Naive thymus-derived CD4-positive, alpha-beta T cell (primary cell): ENCODE results near the gene HOXB3. TPM values are rescaled to one million over a fixed set of nuclear protein-coding genes. Genes with fewer than 3 reads are reported as not detected.

Experiments used
- ATAC-seq: fragments of 150-1000 bp; cut with Tn5 transposase; 2 replicates; pipeline ENCODE4 v1.10.0; 2021; ENCODE audit warnings: mild to moderate bottlenecking, moderate library complexity
- CTCF ChIA-PET: fragments of 350-600 bp; sonication (Branson Sonifier 250); formaldehyde crosslinking; loops from one replicate; lab custom pipeline; 2021; ENCODE audit warnings: antibody characterized with exemption; lab: Charles Lee
- POLR2A ChIA-PET: fragments of 350-600 bp; sonication (Branson Sonifier 250); formaldehyde crosslinking; loops from one replicate; lab custom pipeline; 2021; ENCODE audit warnings: antibody characterized with exemption, inconsistent platforms; lab: Charles Lee
- DNase-seq, 9 donors: peaks; one replicate each; pipeline versions ENCODE4 v3.0.0 to v3.0.0-alpha.2; 2020 to 2022; ENCODE audit warnings: mixed read lengths in 1 of 9
- H3K27ac ChIP-seq: one replicate; pipeline ENCODE4 v1.7.0; 2013; ENCODE audit warnings: mild to moderate bottlenecking, low read depth, low read length, moderate library complexity
- H3K27me3 ChIP-seq, 2 donors: one replicate each; pipeline ENCODE4 v1.7.0; 2013; ENCODE audit warnings: low read length in 2 of 2, mild to moderate bottlenecking in 2 of 2, moderate library complexity in 2 of 2; ENCODE audit not compliant: control insufficient read depth in 2 of 2, insufficient read depth in 2 of 2
- H3K36me3 ChIP-seq, 3 experiments: 1 replicate in 2 of 3; 2 replicates in 1 of 3; pipeline ENCODE4 v1.7.0; 2013; ENCODE audit warnings: low read length in 3 of 3, mild to moderate bottlenecking in 3 of 3, moderate library complexity in 1 of 3; ENCODE audit not compliant: insufficient read depth in 3 of 3, control insufficient read depth in 2 of 3
- H3K4me1 ChIP-seq, 2 donors: one replicate each; pipeline ENCODE4 v1.7.0; 2013; ENCODE audit warnings: low read length in 2 of 2, mild to moderate bottlenecking in 2 of 2, moderate library complexity in 1 of 2; ENCODE audit not compliant: control insufficient read depth in 2 of 2, insufficient read depth in 2 of 2
- H3K4me3 ChIP-seq: 2 replicates; pipeline ENCODE4 v1.7.0; 2013; ENCODE audit warnings: mild to moderate bottlenecking, low read length
- H3K9me3 ChIP-seq, 3 experiments: 1 replicate in 2 of 3; 2 replicates in 1 of 3; pipeline ENCODE4 v1.7.0; 2013; ENCODE audit warnings: low read length in 3 of 3; ENCODE audit not compliant: control insufficient read depth in 2 of 3
- H3K27ac Mint-ChIP-seq, 9 donors: one replicate each; pipeline ENCODE4 v1.8.0; 2020 to 2022; ENCODE audit warnings: mixed read lengths in 9 of 9, mild to moderate bottlenecking in 8 of 9, moderate library complexity in 5 of 9, inconsistent platforms in 2 of 9
- H3K27me3 Mint-ChIP-seq, 5 donors: one replicate each; pipeline ENCODE4 v1.8.0; 2021 to 2022; ENCODE audit warnings: mixed read lengths in 5 of 5, mild to moderate bottlenecking in 1 of 5
- H3K36me3 Mint-ChIP-seq, 5 donors: one replicate each; pipeline ENCODE4 v1.8.0; 2020 to 2022; ENCODE audit warnings: mixed read lengths in 5 of 5, mild to moderate bottlenecking in 3 of 5, inconsistent platforms in 1 of 5
- H3K4me1 Mint-ChIP-seq, 7 donors: one replicate each; pipeline ENCODE4 v1.8.0; 2020 to 2022; ENCODE audit warnings: mixed read lengths in 7 of 7, mild to moderate bottlenecking in 3 of 7, inconsistent platforms in 1 of 7
- H3K4me3 Mint-ChIP-seq, 10 donors: one replicate each; pipeline ENCODE4 v1.8.0; 2020 to 2022; ENCODE audit warnings: mild to moderate bottlenecking in 10 of 10, mixed read lengths in 10 of 10, moderate library complexity in 6 of 10, inconsistent platforms in 2 of 10
- H3K9me3 Mint-ChIP-seq, 11 donors: one replicate each; pipeline ENCODE4 v1.8.0; 2020 to 2022; ENCODE audit warnings: mixed read lengths in 11 of 11, mild to moderate bottlenecking in 4 of 11, inconsistent platforms in 1 of 11, moderate library complexity in 1 of 11
- intact Hi-C, 2 donors: fragments of 100-400 bp; cut with micrococcal nuclease; formaldehyde crosslinking; loops; one replicate each; pipeline ENCODE4 v1.15.1; 2023
- polyA plus RNA-seq, 2 donors: library from polyadenylated mRNA; unstranded; fragments of 300-500 nt; fragmentation: Illumina TruSeq; gene quantifications; one replicate each; pipeline ENCODE4 v1.2.3, GENCODE V29; 2021
- total RNA-seq, 6 experiments: library from RNA in 5 of 6; stranded (reverse) in 5 of 6; gene quantifications; 1 replicate in 5 of 6; 2 replicates in 1 of 6; pipeline ENCODE4 v1.2.3 and lab custom pipeline; 2021 to 2026

Gene HOXB3
- total and polyA plus RNA-seq, 7 experiments from 2014 or later: 0.11 to 14.6 (median 5.8) TPM; not detected in 1

DNA sequence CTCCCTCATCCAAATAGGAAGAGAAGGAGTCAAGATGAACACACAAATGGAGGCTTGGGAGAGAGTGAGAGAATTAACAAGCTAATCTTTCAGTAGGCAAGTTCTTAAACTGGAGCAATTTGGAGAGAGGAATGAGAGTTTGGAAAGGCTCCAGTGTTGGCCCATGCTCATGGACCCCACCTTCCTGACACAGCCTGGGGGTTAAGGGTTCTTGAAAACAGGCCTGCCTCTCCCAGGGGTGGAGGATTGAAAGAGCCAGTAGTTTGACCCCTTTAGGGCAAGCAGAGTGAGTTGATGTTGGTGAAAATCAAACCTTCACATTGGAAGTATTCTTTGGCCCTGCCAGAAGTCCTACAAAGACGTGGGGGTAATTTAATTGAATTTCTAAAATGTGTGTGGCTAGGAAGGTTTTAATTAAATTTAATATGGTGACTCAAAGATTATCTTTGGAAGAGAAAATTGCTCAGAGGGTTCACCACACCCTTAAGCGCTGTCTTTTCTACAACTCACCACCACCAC lies 5.8 kb downstream of the HOXB3 start:
- no peaks in the 10 kb centered on the region for H3K9me3 ChIP-seq
- ATAC-seq (no peak), DNase-seq (no peak)
- Mint-ChIP-seq H3K36me3 (peaks cover 0 to 16% (median 0%) of the 10 kb centered on the region in 5 donors), H3K27ac (peak overlapping the region in 1 of 9 donors; percentile 32), H3K27me3 (peaks cover 90 to 97% (median 96%) of the 10 kb centered on the region in 5 donors), H3K4me1 (peaks cover 21 to 81% (median 51%) of the 10 kb centered on the region in 7 donors), H3K9me3 (peaks cover 0 to 3% (median 0%) of the 10 kb centered on the region in 11 donors), H3K4me3 (peak overlapping the region in 7 of 10 donors; percentile 16 to 96 (median 84))
- peaks cover 9 to 26% of the 10 kb centered on the region in 2 donors for H3K4me1 ChIP-seq
- H3K4me3 ChIP-seq: no peak overlapping the region
- no peaks in the 10 kb centered on the region for H3K36me3 ChIP-seq
- CTCF ChIA-PET: interaction anchor here (0.6 to 1.5 kb wide), 4 partner anchors 9 to 232 kb away, joined by 3 to 5 read pairs (median 4); partner anchors contain the start of gene HOXB5
- POLR2A ChIA-PET: interaction anchor here (0.9 to 2.6 kb wide), 2 partner anchors 36 to 42 kb away, joined by 4 to 20 read pairs; no protein-coding TSS in a partner anchor
- H3K27me3 ChIP-seq: peaks cover 14 to 54% of the 10 kb centered on the region in 2 donors
- intact Hi-C loops: no loop called here
- no peak overlapping the region for H3K27ac ChIP-seq

- H3K4me3 ChIP-seq: no peak overlapping the region
- intact Hi-C loops: no loop called here
- H3K9me3 ChIP-seq: no peaks in the 10 kb centered on the region
- Mint-ChIP-seq H3K27ac (peak overlapping the region in 2 of 9 donors; percentile 11 to 32), H3K4me1 (peaks cover 26 to 85% (median 56%) of the 10 kb centered on the region in 7 donors), H3K27me3 (peaks cover 90 to 98% (median 96%) of the 10 kb centered on the region in 5 donors), H3K9me3 (peaks cover 0 to 3% (median 0%) of the 10 kb centered on the region in 11 donors), H3K4me3 (peak overlapping the region in 5 of 10 donors; percentile 16 to 96 (median 57)), H3K36me3 (peaks cover 0 to 19% (median 0%) of the 10 kb centered on the region in 5 donors)
- H3K27me3 ChIP-seq: peaks cover 14 to 59% of the 10 kb centered on the region in 2 donors
- ChIA-PET CTCF (interaction anchor here (0.6 to 1.5 kb wide), 6 partner anchors 9 to 232 kb away, joined by 3 to 5 read pairs (median 3); partner anchors contain the start of gene HOXB5), POLR2A (interaction anchor here (0.9 to 2.6 kb wide), 4 partner anchors 9 to 91 kb away, joined by 4 to 20 read pairs (median 5); no protein-coding TSS in a partner anchor)
- no peak overlapping the region for H3K27ac ChIP-seq
- H3K4me1 ChIP-seq: peaks cover 14 to 32% of the 10 kb centered on the region in 2 donors
- no peak for DNase-seq
- H3K36me3 ChIP-seq: no peaks in the 10 kb centered on the region
- ATAC-seq: no peak
Observed at GRCh38 chr17:48583708-48584222, 6.3 kb downstream of the HOXB3 start.

- Mint-ChIP-seq H3K27me3 (peaks cover 82 to 94% (median 91%) of the 10 kb centered on the region in 5 donors), H3K27ac (peak overlapping the region in 2 of 9 donors; percentile 14 to 23), H3K4me1 (peaks cover 29 to 75% (median 60%) of the 10 kb centered on the region in 7 donors), H3K4me3 (peak overlapping the region; percentile 13 to 82 (median 69)), H3K36me3 (peaks cover 0 to 18% (median 3%) of the 10 kb centered on the region in 5 donors), H3K9me3 (peaks cover 0 to 3% (median 0%) of the 10 kb centered on the region in 11 donors)
- Histone ChIP-seq H3K27me3 (peaks cover 14 to 62% of the 10 kb centered on the region in 2 donors), H3K4me1 (peaks cover 16 to 34% of the 10 kb centered on the region in 2 donors), H3K4me3 (peak overlapping the region; percentile 31), H3K36me3 (no peaks in the 10 kb centered on the region), H3K27ac (no peak overlapping the region), H3K9me3 (no peaks in the 10 kb centered on the region)
- no peak for ATAC-seq
- ChIA-PET CTCF (interaction anchor here (0.9 to 1.2 kb wide), 5 partner anchors 8 to 320 kb away, joined by 3 to 5 read pairs (median 3); no protein-coding TSS in a partner anchor), POLR2A (interaction anchor here (1.1 to 2.6 kb wide), 3 partner anchors 10 to 90 kb away, joined by 4 to 20 read pairs (median 6); no protein-coding TSS in a partner anchor)
- intact Hi-C loops: no loop called here
- no peak for DNase-seq
Observed at GRCh38 chr17:48582750-48583069, 7.3 kb downstream of the HOXB3 start.

DNA sequence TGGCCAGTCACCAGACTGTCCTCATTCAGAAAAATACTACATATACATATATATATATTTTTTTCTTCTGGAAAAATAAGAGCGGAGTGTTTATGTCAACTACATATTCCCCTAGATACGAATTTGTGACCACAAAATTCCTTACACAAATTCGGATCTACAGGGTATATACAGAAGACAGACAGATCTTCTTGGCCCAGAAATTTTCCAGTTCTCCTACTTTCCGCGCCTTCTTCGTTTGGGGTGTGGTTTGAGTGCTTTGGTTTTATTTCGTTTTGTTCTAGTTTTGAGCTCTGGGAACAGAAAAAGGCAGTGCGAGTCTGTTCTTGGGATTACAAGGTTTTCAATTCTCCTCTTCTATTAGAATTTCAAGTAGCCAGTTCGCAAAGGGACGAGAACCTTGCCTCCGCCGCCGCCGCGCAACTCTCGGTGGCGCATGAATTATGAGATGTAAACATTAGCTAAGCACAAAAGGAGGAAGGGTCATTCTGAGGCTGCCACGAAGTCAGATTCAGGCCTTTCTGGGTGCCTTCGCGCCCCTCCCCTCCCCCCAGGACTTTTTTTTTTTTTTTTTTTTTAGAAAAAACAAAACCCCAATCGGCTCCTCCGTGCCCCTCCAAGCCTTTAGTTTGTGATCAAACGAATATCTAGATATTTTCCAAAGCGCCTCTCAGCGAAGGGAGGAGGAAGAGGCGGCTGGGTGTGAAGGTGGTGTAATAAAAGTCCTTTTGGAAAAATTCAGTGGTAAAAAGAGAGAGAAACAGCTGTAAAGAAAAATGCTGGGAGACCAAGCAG lies 10.1 kb downstream of the HOXB3 start:
- Mint-ChIP-seq H3K4me1 (peaks cover 12 to 65% (median 53%) of the 10 kb centered on the region in 7 donors), H3K36me3 (peaks cover 0 to 16% (median 0%) of the 10 kb centered on the region in 5 donors), H3K9me3 (peaks cover 0 to 4% (median 0%) of the 10 kb centered on the region in 11 donors), H3K27ac (peak overlapping the region in 2 of 9 donors; percentile 78 to 79), H3K27me3 (peaks cover 60 to 78% (median 63%) of the 10 kb centered on the region in 5 donors), H3K4me3 (peak overlapping the region; percentile 38 to 94 (median 90))
- H3K4me3 ChIP-seq: no peak overlapping the region
- intact Hi-C loops: loop anchor here in 1 of 2 donors (5.0 kb wide), 1 partner anchor 68 kb away; no protein-coding TSS in a partner anchor
- ChIA-PET CTCF (interaction anchor here (0.7 kb wide), 1 partner anchor 18 kb away, joined by 3 read pairs; no protein-coding TSS in a partner anchor), POLR2A (interaction anchor here (0.6 to 1.1 kb wide), 3 partner anchors 34 to 279 kb away, joined by 3 to 4 read pairs (median 3); no protein-coding TSS in a partner anchor)
- H3K4me1 ChIP-seq: peaks cover 15 to 28% of the 10 kb centered on the region in 2 donors
- no peak for ATAC-seq
- H3K27ac ChIP-seq: no peak overlapping the region
- no peak for DNase-seq
- H3K27me3 ChIP-seq: peaks cover 6 to 41% of the 10 kb centered on the region in 2 donors
- H3K36me3 ChIP-seq: no peaks in the 10 kb centered on the region
- H3K9me3 ChIP-seq: no peaks in the 10 kb centered on the region

DNA sequence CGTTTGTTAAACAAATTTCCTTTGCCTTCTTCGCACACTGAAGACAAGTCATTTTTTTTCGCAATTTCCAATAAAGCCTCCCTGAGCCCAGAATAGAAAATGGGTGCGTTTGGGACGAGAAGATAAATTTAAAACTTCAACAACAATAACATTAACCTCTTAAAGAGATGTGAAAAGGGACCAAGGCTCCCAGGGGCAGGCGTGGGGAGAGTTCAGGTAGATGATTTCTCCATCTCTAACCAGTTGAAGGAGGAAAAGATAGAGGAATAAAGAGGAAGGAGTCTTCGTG lies 10.6 kb downstream of the HOXB3 start:
- Mint-ChIP-seq H3K27ac (peak overlapping the region in 2 of 9 donors; percentile 69 to 78), H3K4me1 (peaks cover 12 to 63% (median 52%) of the 10 kb centered on the region in 7 donors), H3K27me3 (peaks cover 55 to 77% (median 58%) of the 10 kb centered on the region in 5 donors), H3K36me3 (peaks cover 0 to 16% (median 0%) of the 10 kb centered on the region in 5 donors), H3K9me3 (peaks cover 0 to 4% (median 0%) of the 10 kb centered on the region in 11 donors), H3K4me3 (peak overlapping the region; percentile 88 to 94 (median 90))
- Histone ChIP-seq H3K36me3 (no peaks in the 10 kb centered on the region), H3K27me3 (peaks cover 6 to 40% of the 10 kb centered on the region in 2 donors), H3K9me3 (no peaks in the 10 kb centered on the region), H3K4me1 (peaks cover 15 to 27% of the 10 kb centered on the region in 2 donors), H3K27ac (no peak overlapping the region), H3K4me3 (peak overlapping the region; percentile 78)
- ChIA-PET CTCF (interaction anchor here (0.7 to 1.1 kb wide), 2 partner anchors 18 to 87 kb away, joined by 3 to 4 read pairs; no protein-coding TSS in a partner anchor), POLR2A (interaction anchor here (0.7 to 1.2 kb wide), 2 partner anchors 32 to 34 kb away, joined by 3 read pairs; no protein-coding TSS in a partner anchor)
- DNase-seq (no peak), ATAC-seq (no peak)
- intact Hi-C loops: loop anchor here in 1 of 2 donors (5.0 kb wide), 1 partner anchor 67 kb away; no protein-coding TSS in a partner anchor
